K562 (cell line): ENCODE measurements around the gene RECQL5.

Experiments
- NONO ChIP-seq, 2 experiments: fragments of 200-400 bp in 1 of 2; fragments of 450-650 bp in 1 of 2; formaldehyde crosslinking in 1 of 2; IDR thresholded peaks; 2 replicates each; pipeline ENCODE4 v1.6.1; 2017; ENCODE audit warnings: low read depth in 2 of 2, mild to moderate bottlenecking in 2 of 2, moderate library complexity in 2 of 2, low read length in 1 of 2
- POLR2A ChIP-seq: fragments of 450-650 bp; conservative IDR thresholded peaks from 2 replicates; pipeline ENCODE4 v1.6.1; 2016
- POLR2AphosphoS2 ChIP-seq: IDR thresholded peaks from 2 replicates; pipeline ENCODE4 v1.6.1; 2012; ENCODE audit warnings: low read length, improper control_type of control experiment
- SIX5 ChIP-seq, 2 experiments: IDR thresholded peaks; 2 replicates each; pipeline ENCODE4 v1.6.1; 2011; ENCODE audit warnings: low read length in 2 of 2, borderline replicate concordance in 1 of 2, low read depth in 1 of 2, mild to moderate bottlenecking in 1 of 2, moderate library complexity in 1 of 2; ENCODE audit not compliant: insufficient read depth in 1 of 2
- ZNF717 ChIP-seq: fragments of 250-450 bp; sonication (Bioruptor Pico); IDR thresholded peaks from 2 replicates; pipeline ENCODE4 v1.5.0; 2021

GRCh38 chr17:75634754-75635609, 32.0 kb downstream of the RECQL5 start:
- no peak for TF ChIP-seq NONO (IDR thresholded peaks at IDR 0.05; ENCODE audit: low read depth in 2 of 2, low read length in 1 of 2)
- TF ChIP-seq POLR2AphosphoS2: no peak
- TF ChIP-seq SIX5 (IDR thresholded peaks at IDR 0.05; ENCODE audit: borderline replicate concordance in 1 of 2, insufficient read depth in 1 of 2, low read depth in 1 of 2, low read length in 2 of 2): no peak
- TF ChIP-seq ZNF717 (CRISPR knock-in tag): no peak
- no peak for TF ChIP-seq POLR2A
